ENCODE measurements around the gene CCR6.
"Not testable (repeated sequence)": the region's sequence is repeated elsewhere in the genome, so short reads cannot be mapped to it uniquely, and the experiment has no call there.

The CCR6 gene

DNA sequence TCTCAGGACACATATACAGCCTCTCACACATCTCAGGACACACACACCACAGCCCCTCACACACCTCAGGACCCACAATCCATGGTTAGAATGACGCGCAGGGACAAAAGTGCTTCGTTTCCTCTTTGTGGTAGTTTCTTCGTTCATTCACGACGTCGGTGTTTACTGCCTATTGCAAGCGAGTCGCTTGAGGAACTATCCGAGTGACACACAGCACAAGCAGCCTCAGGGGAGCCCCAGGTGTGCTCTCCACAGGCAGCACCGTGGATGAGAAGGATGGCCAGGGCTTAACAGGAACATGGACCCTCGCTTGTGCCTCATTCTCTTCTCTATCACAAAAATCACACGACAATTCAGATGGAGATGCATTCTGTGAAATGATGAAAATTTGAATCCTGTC lies 47.0 kb downstream of the CCR6 start:
- DNase-seq (ENCODE audit: low read depth) = not testable (repeated sequence)

- not testable (repeated sequence) for DNase-seq (ENCODE audit: low read depth)
These were observed 48.4 kb downstream of the CCR6 start for GRCh38 chr6:167171300-167171699.

GRCh38 chr6:167172011-167172410 lies 49.1 kb downstream of the CCR6 start:
- not testable (repeated sequence) for DNase-seq (ENCODE audit: low read depth)

DNA sequence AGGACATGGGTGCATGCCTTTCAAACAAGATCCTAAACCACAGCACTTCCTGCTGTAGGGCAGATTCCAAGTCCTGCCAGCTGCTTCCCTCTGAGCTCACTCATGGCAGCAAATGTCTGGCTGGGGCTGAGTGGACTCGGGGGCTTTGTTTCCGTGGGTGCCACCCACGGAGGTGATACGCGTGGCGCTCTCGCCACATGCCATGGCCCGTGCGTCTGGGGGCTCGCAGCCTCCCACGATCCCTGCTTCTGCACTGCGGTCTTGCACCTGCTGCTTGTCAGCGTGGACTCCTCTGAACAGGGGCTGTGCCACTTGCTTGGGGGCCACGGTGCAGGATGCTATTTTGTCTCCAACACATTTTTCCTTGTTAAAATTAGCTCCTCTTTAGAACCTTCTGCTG lies 54.4 kb downstream of the CCR6 start:
- not testable (repeated sequence) for DNase-seq (ENCODE audit: low read depth)

DNA sequence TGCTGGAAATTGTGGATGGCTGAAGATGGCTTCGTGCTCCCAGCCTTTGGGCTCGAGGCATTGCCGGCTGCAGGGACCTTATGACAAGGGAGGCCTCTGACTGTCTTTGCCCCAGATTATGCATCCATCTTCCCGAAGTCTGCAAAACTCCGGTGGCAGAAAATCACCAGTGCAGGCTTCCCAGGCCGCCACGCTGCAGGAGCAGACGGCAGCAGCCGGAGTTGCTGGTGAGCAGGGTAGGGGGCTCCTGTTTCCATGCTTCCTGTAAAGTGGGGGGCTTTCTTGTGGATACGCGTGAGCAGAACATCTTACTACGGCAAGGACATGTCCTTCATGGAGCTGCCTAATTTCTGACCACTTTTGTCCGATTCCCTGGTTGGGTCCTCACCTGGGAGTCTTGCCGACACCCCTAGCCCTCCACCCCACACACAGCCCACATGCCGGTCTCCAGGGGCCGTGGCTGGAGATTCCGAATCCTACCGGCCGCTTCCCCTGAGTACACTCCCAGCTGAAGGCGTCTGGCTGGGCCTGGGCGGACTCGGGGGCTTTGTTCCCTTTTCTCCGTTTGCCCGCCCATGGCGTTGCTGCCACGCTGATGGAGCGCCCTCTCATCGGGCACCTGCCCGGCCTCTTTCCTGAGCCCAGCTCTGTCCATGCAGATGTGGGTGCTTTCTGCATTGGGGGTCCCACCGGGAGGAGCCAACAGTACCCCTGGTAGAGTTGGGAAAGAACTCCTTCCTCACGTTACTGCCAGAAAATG lies 56.2 kb downstream of the CCR6 start:
- not testable (repeated sequence) for DNase-seq (ENCODE audit: low read depth)

GRCh38 chr6:167180086-167180485 lies 57.2 kb downstream of the CCR6 start:
- not testable (repeated sequence) for DNase-seq (ENCODE audit: low read depth)

- DNase-seq (ENCODE audit: low read depth) = not testable (repeated sequence)
These were observed 58.5 kb downstream of the CCR6 start for GRCh38 chr6:167181351-167181750.

DNA sequence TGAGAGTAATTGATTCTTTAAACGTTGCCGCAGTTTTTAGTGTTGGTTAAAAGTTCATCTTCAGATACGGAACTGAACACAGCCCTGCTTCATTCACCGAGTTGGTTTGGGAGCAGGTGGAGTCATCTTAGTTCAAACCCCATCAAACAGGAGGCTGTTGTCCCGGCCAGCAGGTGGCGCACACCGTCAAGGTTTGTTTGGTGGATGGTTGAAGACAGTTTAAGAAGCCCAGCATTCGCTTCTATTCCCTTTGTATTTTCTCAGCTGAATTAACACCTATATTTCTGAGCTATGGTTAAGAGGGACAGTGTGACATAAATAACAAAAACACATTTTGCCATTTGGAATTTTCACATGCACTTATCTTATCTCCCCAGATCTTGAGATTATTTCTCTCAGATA lies 60.0 kb downstream of the CCR6 start:
- not testable (repeated sequence) for DNase-seq (ENCODE audit: low read depth)

DNA sequence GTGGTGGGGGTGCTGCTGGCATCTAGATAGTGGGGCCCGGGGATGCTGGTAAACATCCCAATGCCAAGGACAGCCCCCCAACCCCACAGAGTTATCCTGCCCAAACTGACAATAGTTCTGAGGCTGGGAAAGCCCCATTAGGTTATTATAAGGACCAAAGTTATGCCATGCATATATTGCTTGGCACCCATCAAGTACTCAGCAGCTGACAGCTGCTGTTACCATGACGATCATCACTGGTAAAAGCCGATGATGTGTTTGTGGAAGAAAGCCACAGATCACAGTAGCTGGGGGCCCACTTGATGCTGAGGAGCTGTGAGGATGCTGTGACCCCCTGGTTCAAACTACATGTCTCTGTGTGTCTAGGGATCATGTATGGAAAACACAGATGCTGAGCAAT lies 62.2 kb downstream of the CCR6 start:
- not testable (repeated sequence) for DNase-seq (ENCODE audit: low read depth)

DNA sequence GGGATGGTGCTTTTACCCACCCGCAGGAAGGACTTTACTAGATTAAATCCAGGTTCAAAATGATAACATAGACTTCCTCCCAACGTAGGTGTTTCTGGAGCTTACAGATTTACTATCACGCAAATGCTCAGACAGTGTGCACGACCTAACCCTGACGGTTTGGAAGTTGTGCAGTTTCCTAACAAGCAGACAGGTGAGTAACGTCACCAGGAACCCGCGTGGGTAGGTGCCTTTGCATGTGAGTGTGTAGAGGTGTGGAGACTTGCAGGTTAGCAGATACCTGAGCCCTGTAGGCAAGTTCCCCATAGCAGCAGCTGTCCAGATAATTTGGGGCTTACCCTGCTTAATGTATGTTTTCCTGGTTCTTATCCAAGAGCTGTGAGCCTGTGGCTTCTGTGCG lies 64.4 kb downstream of the CCR6 start:
- DNase-seq (ENCODE audit: low read depth) = not testable (repeated sequence)

All from stimulated activated CD4-positive, alpha-beta T cell treated with anti-CD3 and anti-CD28 coated beads, Interleukin-2, amount 100 ng/mL, for 4 hours (primary cell).